Measurements from ENCODE around the gene DRC7.

GRCh38 chr16:57757883-57758282 is 63.3 kb downstream of the DRC7 start:
- TF ChIP-seq, protein P1, sequence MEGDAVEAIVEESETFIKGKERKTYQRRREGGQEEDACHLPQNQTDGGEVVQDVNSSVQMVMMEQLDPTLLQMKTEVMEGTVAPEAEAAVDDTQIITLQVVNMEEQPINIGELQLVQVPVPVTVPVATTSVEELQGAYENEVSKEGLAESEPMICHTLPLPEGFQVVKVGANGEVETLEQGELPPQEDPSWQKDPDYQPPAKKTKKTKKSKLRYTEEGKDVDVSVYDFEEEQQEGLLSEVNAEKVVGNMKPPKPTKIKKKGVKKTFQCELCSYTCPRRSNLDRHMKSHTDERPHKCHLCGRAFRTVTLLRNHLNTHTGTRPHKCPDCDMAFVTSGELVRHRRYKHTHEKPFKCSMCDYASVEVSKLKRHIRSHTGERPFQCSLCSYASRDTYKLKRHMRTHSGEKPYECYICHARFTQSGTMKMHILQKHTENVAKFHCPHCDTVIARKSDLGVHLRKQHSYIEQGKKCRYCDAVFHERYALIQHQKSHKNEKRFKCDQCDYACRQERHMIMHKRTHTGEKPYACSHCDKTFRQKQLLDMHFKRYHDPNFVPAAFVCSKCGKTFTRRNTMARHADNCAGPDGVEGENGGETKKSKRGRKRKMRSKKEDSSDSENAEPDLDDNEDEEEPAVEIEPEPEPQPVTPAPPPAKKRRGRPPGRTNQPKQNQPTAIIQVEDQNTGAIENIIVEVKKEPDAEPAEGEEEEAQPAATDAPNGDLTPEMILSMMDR (IDR thresholded peaks at IDR 0.05) = no peak
- TF ChIP-seq POLR2AphosphoS5 (IDR thresholded peaks at IDR 0.05) (no peak), POLR2A (IDR thresholded peaks at IDR 0.05) (no peak), EP300 (IDR thresholded peaks at IDR 0.05) (no peak)
